ENCODE data around the gene ELFN2.

ELFN2 gene

DNA sequence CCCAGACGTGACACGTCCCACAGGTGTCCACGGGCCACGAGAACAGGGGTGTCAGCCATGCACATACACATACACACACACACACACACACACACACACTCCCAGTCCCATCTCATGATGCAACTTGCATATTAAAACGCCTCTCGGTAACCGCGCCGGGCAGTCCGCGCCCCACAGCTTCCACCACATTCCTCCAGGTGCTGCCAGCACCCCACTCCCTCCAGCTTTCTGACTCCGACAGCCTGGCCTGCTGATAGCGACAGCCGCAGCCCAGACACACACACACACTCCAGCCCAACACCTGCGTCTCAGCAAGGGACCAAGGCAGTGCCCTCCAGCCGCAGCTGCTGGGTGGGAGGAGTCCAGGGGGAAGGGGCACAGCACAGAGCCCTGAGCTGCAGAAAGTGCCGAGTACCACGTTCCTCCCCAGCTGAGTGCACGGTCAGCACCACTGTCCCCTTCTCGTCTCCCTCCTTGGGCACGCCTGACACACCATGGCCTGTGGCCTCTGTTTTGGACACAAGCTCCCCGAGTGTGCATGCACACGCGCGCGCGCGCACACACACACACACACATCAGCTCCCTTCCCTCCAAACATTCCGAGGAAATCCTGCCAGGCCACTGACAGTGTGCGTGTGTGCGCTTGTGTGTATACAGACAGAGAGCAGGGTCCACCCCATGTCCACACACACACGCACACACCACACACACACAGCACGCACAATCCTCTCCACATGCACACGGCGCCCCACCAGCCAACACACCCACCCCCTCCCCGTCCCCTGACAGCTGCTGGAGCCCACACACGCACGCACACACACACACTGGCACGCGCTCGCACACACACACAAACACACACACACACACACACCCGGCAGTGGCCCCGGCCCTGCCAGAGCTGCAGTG, 1.2 kb downstream of the ELFN2 start:
- no peak for DNase-seq

DNA sequence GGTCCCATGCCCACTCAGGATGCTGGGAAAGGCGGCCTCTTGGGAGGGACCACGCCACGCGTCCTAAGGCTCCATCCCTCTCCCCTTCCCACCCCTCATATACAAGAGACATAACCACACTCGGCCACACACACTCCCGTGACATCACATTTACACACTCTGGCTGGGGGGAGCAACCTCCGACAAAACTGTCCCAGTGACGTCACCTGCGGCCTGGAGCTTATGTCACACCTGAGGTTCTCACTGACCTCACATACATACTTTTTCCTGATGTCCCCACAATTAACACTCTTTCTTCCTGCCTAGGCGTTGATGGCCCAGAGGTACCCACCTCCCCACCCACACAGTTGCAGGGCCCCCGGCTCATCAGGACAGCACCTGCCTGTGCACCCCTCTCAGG, 1.9 kb downstream of the ELFN2 start:
- no peak for DNase-seq

DNA sequence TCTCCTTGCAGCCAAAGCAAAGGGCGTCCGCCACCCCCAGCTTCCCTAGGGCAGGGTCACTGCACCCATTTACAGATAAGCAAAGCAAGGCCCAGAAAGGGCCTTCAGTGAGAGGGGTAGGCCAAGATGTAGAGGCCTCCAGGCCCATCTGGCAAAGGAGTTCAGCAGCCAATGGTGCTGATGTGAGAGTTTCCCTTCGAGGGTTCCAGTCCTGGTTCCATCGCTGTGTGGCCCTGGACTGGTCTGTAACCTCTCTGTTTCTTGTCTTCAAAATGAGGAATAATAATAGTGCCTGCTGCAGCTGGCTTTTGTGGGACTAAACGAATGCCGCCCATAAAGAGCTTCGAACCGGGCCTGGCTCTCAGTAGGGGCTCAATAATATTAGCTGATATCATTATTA, 4.0 kb downstream of the ELFN2 start:
- no peak for DNase-seq

DNA sequence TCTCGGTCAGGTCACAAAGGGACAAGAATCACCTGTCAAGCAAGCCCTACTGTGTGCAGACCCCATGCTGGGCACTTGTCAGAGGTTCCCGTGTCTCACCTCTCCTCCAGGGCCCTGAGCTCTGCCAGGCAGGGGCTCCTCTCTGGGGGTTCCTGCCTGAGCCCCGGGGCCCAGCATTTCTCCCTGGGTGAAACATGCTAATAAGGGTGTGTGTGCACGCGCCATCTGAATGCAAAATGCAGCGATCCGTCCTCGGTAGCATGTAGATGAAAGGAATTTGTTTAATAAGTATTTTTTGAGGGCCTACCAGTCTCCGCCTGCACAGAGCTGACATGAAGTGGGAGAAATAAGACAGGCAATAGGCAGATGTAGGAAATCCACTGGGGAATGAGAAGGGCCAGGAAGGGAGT, 5.8 kb downstream of the ELFN2 start:
- DNase-seq: no peak

DNA sequence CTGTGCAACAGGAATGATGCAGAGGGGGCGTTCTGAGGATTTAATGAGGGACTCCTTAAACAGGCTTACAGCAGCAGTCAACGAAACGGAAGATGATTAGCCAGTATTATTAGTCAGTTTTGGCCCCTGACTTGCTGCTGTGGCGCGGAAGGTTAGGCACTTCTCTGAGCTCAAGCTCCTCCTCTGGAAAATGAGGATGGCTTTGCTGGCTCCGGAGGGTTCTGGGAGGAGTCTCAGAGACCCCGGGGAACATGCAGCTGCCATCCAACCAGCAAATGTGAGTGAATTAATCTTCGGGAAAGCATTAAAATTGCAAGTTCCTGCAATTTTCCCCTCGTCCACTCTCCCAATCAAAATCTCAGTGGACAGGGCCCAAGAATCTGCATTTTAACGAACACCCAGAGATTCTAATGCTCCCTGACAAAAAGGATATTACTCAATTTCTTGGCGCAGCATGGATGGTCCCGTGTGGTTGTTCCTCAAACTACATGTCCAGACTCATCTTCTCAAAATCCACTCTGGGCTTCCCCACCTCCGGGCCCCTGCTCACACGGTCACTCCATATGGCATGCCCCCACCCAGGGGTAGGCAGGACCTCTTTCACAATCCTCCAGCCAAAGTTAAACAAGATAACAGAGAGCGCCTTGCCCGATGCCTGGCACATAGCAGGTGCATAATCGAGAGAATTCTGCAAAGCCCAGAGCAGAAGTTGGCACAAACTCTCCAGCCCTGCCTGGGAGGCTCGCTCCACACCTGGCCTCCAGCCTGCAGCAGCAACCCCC, 6.4 kb downstream of the ELFN2 start:
- DNase-seq: no peak

- no peak for DNase-seq
These were observed 7.2 kb downstream of the ELFN2 start for GRCh38 chr22:37419969-37420685.

DNA sequence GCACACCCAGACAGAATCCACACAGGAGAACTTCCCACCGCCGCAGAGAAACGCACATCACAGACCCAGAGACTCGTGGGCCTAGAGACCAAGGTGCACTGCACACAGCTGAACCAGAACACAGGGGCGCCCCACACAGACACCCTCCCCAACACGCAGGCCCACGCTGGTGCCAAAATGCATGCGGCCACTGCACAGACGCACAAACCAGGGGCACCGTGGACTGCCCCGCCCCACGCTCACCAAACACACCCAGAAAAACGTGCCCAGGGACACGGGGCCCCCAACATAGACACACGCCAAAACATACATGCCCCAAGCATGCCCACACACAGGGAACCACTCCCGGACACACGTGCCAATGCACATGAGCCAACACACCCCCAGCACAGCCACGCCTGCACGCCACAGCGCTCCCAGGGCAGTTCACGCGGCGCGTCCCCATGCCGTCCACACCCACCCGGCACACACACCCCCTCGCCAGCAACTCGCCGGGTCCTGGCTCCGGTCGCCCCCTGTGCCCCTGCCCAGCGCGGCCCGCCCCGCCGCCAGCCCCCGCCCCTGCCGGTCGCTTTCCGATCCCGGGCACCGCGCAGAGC, 7.8 kb downstream of the ELFN2 start:
- no peak for DNase-seq

GRCh38 chr22:37418627-37419369, 8.5 kb downstream of the ELFN2 start:
- no peak for DNase-seq

DNA sequence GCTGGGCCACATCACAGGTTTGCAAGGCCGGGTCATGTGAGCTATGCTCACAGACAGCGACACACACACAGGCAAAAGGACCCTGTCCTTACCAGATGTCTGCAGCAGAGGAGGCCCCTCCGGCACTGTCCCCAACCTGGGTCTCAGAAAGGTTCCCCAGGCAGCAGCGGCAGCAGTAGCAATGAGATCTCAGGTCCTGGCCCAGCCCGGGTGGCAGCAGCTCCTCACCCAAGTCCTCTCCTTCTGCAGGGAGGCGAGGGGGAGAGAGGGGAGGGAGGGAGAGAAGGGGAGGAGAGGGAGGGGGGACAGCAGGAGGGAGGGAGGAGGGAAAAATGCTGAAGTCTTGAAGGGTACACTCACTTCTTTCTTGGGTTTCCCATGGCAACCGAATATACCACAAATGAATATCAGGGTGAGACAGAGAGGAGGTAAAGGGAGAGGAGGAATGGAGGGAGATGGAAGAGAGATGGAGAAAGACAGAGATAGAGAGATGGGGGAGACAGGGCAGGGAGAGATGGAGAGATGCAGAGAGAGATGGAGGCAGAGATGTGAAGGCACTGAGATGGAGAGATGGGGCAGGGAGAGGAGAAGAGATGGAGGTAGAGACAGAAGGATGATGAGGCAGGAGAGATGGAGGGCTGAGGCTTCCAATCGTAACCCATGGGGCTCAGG, 9.5 kb downstream of the ELFN2 start:
- no peak for DNase-seq

GRCh38 chr22:37417264-37417663, 10.0 kb downstream of the ELFN2 start:
- DNase-seq: no peak

DNA sequence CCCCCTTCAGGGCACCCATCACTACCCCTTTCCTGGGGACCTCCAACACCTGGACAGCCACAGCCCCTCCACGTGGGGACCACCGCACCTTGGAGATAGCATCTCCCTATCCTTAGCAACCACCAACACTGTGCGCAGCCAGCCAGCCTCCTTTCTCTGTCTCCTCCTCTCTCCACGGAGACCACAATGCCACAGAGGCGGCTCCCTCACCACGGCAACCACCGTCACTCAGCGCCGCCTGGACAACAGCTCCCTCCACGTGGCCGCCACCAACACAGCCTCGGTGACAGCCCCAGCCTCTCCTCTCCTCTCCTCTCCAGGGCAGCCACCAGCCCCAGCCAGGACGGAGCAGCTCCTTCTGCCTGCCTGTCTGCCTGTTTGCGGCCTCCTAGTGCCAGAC, 10.5 kb downstream of the ELFN2 start:
- DNase-seq: no peak

DNA sequence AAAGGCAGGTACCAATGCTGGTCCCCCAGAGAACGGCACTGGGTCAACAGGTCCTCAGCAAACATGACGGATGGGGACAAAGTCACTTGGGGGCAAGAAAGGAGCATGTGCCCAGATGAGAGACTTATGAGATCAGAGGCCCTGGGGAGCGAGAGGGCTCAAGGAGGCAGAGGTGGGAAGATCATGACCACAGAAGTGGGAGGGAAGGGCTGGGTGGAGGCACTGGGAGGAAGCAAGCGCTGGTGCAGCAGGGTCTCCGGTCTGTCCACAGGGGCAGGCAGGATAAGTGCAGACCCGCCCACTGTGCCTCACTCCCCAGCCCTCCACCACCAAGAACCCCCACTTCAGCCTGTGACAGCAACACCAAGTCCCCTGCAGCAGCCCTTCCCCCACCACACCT, 10.9 kb downstream of the ELFN2 start:
- DNase-seq: no peak

- DNase-seq: no peak
These were observed 12.1 kb downstream of the ELFN2 start for GRCh38 chr22:37415210-37415609.

DNA sequence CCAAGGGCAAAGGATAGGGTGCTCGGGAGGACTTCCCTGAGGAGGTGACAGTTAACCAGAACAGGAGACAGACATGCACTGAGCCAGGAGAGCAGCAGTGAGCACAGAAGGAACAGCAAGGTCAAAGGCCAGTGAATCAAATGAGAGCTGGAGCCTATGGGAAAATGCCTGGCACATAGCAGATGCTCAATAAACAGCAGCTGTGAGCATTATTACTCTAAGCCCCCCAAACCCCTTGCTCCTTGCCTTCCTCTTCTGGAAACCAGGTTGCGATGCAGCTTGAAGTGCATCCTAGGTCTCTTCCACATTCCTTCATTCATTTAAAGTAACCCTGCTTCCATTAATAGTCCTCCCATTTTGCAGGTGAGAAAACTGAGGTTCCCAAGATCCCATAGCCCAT, 13.0 kb downstream of the ELFN2 start:
- DNase-seq: no peak

DNA sequence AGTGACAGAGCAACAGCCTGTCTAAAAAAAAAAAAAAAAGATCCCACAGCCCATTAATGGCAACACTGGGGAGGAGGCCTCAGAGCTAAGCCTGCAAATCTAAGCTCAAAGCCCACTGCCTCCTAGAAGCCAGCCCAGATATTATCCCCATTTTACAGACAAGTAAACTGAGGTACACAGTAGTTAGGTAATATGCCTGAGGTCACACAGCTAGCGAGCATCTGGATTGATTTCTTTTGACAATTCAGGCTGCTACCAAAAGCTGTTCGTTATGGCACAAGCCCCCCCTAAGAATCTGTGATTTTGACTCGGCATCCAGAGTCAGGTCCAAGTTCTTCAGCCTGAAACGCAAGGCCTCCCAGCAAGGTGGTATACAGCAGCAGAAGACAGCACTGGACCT, 13.7 kb downstream of the ELFN2 start:
- DNase-seq: no peak

- no peak for DNase-seq
These were observed 14.6 kb downstream of the ELFN2 start for GRCh38 chr22:37412495-37413250.

DNA sequence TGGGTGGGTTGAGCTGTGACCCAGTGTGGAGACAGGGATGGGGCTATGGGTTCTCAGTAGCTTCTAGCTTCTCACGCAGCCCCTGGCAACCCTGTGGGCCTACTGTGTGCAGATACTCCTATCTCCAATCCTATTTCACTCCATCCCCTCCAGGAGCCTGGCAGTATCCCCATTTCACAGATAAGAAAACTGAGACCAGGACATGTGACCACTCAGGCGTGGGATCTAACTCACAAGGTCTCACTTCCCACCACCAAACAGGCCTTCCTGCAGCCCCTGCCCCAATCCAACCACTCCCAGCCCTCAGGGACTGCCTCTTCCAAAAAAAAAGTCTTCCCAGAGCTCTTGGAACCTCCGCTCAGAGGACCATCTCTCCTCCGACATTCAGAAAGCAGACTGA, 15.6 kb downstream of the ELFN2 start:
- no peak for DNase-seq

DNA sequence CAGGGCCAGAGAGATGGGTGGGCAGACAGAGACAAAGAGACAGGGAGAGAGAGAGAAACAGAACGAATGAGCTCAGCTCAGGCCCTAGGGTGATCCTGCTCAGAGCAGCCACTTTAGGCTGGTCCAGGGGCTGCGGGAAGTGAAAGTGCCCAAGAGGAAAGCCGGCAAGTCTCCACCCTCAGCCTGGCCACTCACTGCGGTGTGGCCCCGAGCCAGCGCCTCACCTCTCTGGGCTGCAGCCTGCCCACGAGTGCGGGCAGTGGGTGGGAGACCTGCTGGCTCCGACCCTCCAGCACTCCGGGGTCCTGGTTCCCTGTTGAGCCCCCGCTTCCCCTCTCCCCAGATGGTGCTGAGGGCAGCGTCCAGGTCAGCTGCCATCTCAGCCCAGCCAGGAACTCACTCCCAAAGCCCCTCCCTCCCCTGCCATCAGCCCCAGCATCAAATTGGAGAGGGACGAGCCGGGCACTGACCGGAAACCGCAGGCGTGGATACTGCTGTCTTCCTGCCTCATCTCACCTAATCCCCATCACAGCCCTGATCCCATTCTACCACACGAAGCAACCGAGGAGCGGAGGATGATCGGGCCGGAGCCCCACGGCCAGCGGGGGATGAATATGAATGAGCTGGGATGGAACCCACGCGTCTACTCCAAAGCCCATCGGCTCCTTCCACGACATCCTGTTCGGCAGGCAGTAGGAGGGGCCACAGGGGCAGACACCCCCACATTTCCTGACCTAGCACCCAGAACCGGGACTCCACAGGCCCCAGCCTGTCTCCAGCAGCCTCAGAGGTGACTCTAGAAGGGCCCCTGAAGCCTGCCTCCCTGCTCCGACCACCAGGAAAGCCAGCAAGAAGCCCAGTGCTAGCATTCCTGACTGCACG, 16.9 kb downstream of the ELFN2 start:
- no peak for DNase-seq

DNA sequence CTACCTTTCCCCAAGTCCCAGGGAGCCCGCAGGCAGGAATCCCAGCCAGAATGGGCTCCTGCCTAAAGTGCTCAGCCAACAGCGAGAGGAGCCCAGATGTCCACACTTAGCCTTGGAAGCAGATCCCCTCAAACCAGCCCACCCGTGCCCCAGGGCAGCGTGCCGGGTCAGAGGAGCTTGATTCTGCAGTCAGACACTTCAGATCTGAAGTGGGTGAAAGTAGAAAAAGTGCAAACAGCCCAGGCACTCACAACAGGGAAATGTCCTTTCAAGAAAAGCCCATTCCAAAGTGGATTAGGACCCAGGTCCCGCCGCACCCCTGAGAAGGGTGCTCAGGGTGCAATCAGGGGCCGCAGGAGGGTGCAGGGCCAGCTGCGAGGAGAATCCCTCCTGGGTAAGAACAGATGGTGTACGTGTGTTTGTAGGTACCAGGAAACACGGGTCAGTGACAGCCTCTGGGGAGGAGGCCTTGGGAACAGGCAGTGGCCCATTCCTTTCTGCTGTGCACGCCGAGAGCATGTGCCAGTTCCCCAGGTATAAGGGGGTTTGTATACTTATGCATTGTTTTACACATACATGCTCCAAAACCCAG, 17.7 kb downstream of the ELFN2 start:
- no peak for DNase-seq

DNA sequence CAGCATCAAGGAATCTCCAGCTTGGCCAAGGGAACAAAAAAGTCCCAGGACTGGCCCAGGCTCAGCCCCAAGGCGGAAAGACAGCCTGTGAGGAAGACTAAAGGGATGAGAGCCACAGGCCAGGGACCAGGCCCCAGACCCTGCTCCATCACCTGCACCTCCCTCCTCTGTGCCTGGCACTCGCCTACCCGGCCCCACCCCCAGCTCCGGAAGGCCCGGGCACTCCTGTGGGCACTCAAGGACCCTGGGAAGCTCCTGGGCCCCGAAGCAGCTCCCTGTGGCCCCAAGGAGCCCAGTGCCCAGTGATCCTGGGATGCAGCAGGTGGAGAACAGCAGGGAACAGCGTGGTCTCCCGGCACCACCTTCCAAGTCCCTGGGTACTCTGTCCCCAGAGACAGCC, 18.2 kb downstream of the ELFN2 start:
- no peak for DNase-seq

Data from activated effector memory CD4-positive, alpha-beta T cell treated with anti-CD3 and anti-CD28 coated beads, Interleukin-2, amount 50 U/mL, for 16 hours (primary cell).